MCF 10A (cell line): ENCODE measurements around the gene FBXO21. TPM values are rescaled to one million over a fixed set of nuclear protein-coding genes. Genes with fewer than 3 reads are reported as not detected.

ENCODE experiments used
- BruUV-seq: library from RNA; stranded (reverse); fragments of 400-500 nt; replicated peaks from 2 replicates; lab custom pipeline; 2021; lab: Mats Ljungman, UMichigan
- CTCF ChIA-PET: fragments of 300-600 bp; sonication (Branson Sonifier 250); formaldehyde crosslinking; extraction: SDS; loops from one replicate; lab custom pipeline; 2021; ENCODE audit warnings: antibody characterized with exemption, inconsistent platforms; lab: Yijun Ruan, JAX
- POLR2A ChIA-PET: fragments of 300-600, 350-650 bp; sonication (Branson Sonifier 250); formaldehyde crosslinking; extraction: SDS; loops from one replicate; lab custom pipeline; 2020; ENCODE audit warnings: antibody characterized with exemption, inconsistent platforms; lab: Yijun Ruan, JAX
- DNase-seq: peaks from one replicate; pipeline ENCODE4 v3.0.0-alpha.2; 2018; ENCODE audit not compliant: unreplicated experiment
- H3K27ac Mint-ChIP-seq: one replicate; pipeline ENCODE4 v1.8.0; 2022; ENCODE audit warnings: mild to moderate bottlenecking, low read depth, mixed read lengths; ENCODE audit not compliant: unreplicated experiment
- H3K27me3 Mint-ChIP-seq: one replicate; pipeline ENCODE4 v1.8.0; 2022; ENCODE audit warnings: mixed read lengths; ENCODE audit not compliant: insufficient read depth, unreplicated experiment
- H3K36me3 Mint-ChIP-seq: one replicate; pipeline ENCODE4 v1.8.0; 2022; ENCODE audit warnings: mild to moderate bottlenecking, moderate library complexity, mixed read lengths; ENCODE audit not compliant: insufficient read depth, unreplicated experiment
- H3K4me1 Mint-ChIP-seq: one replicate; pipeline ENCODE4 v1.8.0; 2022; ENCODE audit warnings: mixed read lengths; ENCODE audit not compliant: insufficient read depth, unreplicated experiment
- H3K4me3 Mint-ChIP-seq: one replicate; pipeline ENCODE4 v1.8.0; 2022; ENCODE audit warnings: mild to moderate bottlenecking, moderate library complexity, mixed read lengths; ENCODE audit not compliant: unreplicated experiment
- H3K9me3 Mint-ChIP-seq: one replicate; pipeline ENCODE4 v1.8.0; 2022; ENCODE audit warnings: mixed read lengths; ENCODE audit not compliant: unreplicated experiment
- CTCF ChIP-seq: fragments of 200-600 bp; IDR thresholded peaks from one replicate; pipeline ENCODE4 v1.8.0; 2022; ENCODE audit warnings: antibody characterized with exemption, mild to moderate bottlenecking; ENCODE audit not compliant: unreplicated experiment
- intact Hi-C: fragments of 100-400 bp; cut with micrococcal nuclease; formaldehyde crosslinking; loops from 2 replicates; pipeline ENCODE4 v1.14.1; 2022
- total RNA-seq: library from RNA; stranded (reverse); gene quantifications from 2 replicates; pipeline ENCODE4 v1.2.3, GENCODE V29; 2022

FBXO21 gene
- total RNA-seq, 1 experiment from 2014 or later, result 33.4 TPM

- no peaks in the 10 kb centered on the region for H3K9me3 Mint-ChIP-seq
- peaks cover 29% of the 10 kb centered on the region for H3K36me3 Mint-ChIP-seq
- ChIA-PET POLR2A (no interaction called here), CTCF (interaction anchor here (0.6 kb wide), 1 partner anchor 10 kb away, joined by 4 read pairs; no protein-coding TSS in a partner anchor)
- intact Hi-C loops, result no loop called here
- H3K4me3 Mint-ChIP-seq, result no peak overlapping the region
- no peak for TF ChIP-seq CTCF
- H3K27me3 Mint-ChIP-seq, result no peaks in the 10 kb centered on the region
- H3K27ac Mint-ChIP-seq, result no peak overlapping the region
- H3K4me1 Mint-ChIP-seq, result no peaks in the 10 kb centered on the region
- no TSS peak for BruUV-seq
- DNase-seq, result no peak
These were observed 48.2 kb downstream of the FBXO21 start for GRCh38 chr12:117142094-117142493.

GRCh38 chr12:117141097-117141898 is 49.0 kb downstream of the FBXO21 start:
- no TSS peak for BruUV-seq
- H3K27ac Mint-ChIP-seq, result no peak overlapping the region
- no peak overlapping the region for H3K4me3 Mint-ChIP-seq
- no peaks in the 10 kb centered on the region for H3K9me3 Mint-ChIP-seq
- CTCF ChIA-PET, result no interaction called here
- POLR2A ChIA-PET, result interaction anchor here (0.7 to 1.2 kb wide), 2 partner anchors 11 to 654 kb away, joined by 4 read pairs; no protein-coding TSS in a partner anchor
- DNase-seq, result no peak
- peaks cover 24% of the 10 kb centered on the region for H3K36me3 Mint-ChIP-seq
- intact Hi-C loops, result no loop called here
- H3K4me1 Mint-ChIP-seq, result no peaks in the 10 kb centered on the region
- TF ChIP-seq CTCF, result no peak
- no peaks in the 10 kb centered on the region for H3K27me3 Mint-ChIP-seq

GRCh38 chr12:117140397-117141096 is 49.7 kb downstream of the FBXO21 start:
- TF ChIP-seq CTCF, result no peak
- intact Hi-C loops, result no loop called here
- Mint-ChIP-seq H3K27me3 (no peaks in the 10 kb centered on the region), H3K4me3 (no peak overlapping the region), H3K27ac (no peak overlapping the region), H3K36me3 (peaks cover 17% of the 10 kb centered on the region), H3K4me1 (no peaks in the 10 kb centered on the region), H3K9me3 (no peaks in the 10 kb centered on the region)
- ChIA-PET CTCF (interaction anchor here (2.1 kb wide), 1 partner anchor 11 kb away, joined by 10 read pairs; no protein-coding TSS in a partner anchor), POLR2A (interaction anchor here (1.2 kb wide), 1 partner anchor 10 kb away, joined by 4 read pairs; no protein-coding TSS in a partner anchor)
- BruUV-seq, result no TSS peak
- DNase-seq, result peak; percentile 53
